GM12864 (cell line): ENCODE measurements around the gene RIPOR2.

Source experiments
- DNase-seq: peaks from one replicate; pipeline ENCODE4 v3.0.0-alpha.2; 2011; ENCODE audit warnings: low read depth
- H3K4me3 ChIP-seq: 2 replicates; pipeline ENCODE4 v1.5.1; 2011; ENCODE audit warnings: mild to moderate bottlenecking, low read depth, low read length, control low read depth
- CTCF ChIP-seq: IDR thresholded peaks from 2 replicates; pipeline ENCODE4 v1.5.1; 2011; ENCODE audit warnings: low read depth, mild to moderate bottlenecking, moderate library complexity, low read length, control low read depth, inconsistent platforms; ENCODE audit errors: missing control alignments

RIPOR2 gene

GRCh38 chr6:24906314-24906713 lies 29.4 kb downstream of the RIPOR2 start:
- H3K4me3 ChIP-seq: no peak overlapping the region
- DNase-seq: no peak
- TF ChIP-seq CTCF: no peak

GRCh38 chr6:24905483-24905882 lies 30.3 kb downstream of the RIPOR2 start:
- DNase-seq: no peak
- no peak overlapping the region for H3K4me3 ChIP-seq
- no peak for TF ChIP-seq CTCF

GRCh38 chr6:24903681-24904080 lies 32.1 kb downstream of the RIPOR2 start:
- DNase-seq: no peak
- no peak for TF ChIP-seq CTCF
- no peak overlapping the region for H3K4me3 ChIP-seq

GRCh38 chr6:24902782-24903181 lies 33.0 kb downstream of the RIPOR2 start:
- no peak for DNase-seq
- no peak overlapping the region for H3K4me3 ChIP-seq
- TF ChIP-seq CTCF: no peak

GRCh38 chr6:24901698-24902328 lies 33.9 kb downstream of the RIPOR2 start:
- TF ChIP-seq CTCF: no peak
- no peak for DNase-seq
- H3K4me3 ChIP-seq: no peak overlapping the region

GRCh38 chr6:24900917-24901697 lies 34.7 kb downstream of the RIPOR2 start:
- no peak for DNase-seq
- TF ChIP-seq CTCF: no peak
- H3K4me3 ChIP-seq: no peak overlapping the region

GRCh38 chr6:24899997-24900325 lies 35.8 kb downstream of the RIPOR2 start:
- H3K4me3 ChIP-seq: no peak overlapping the region
- TF ChIP-seq CTCF: no peak
- no peak for DNase-seq
